Measurements from ENCODE around the gene ZRANB1.

ZRANB1 gene

DNA sequence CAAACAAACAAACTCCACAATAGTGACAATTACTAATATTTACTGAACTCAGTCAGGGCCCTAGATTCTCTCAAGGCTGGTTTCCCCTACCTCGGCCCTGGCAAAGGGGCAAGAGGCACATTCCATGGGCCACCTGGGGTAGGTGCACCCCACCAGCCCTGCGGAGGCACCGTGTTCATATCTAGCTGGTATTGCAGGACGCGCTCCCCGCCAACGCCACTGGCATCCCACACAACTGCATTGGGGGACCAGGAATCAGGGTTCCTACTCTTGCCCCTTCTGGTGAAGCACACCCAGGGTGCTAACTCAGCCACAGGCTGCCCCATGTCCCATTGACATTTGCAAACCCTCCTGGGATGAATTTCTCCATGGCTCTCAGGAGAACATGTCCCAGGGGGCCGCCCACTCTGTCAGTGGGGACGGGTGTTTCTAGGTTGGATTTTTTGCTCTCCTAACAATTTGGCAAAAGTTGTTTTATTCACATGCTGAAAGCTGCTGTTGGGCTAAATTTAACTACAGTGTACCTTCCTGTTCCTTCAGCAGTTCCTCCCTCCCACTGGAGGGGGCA, 76.7 kb downstream of the ZRANB1 start:
- no peak for DNase-seq (ENCODE audit: low read depth in 2 of 2)

DNA sequence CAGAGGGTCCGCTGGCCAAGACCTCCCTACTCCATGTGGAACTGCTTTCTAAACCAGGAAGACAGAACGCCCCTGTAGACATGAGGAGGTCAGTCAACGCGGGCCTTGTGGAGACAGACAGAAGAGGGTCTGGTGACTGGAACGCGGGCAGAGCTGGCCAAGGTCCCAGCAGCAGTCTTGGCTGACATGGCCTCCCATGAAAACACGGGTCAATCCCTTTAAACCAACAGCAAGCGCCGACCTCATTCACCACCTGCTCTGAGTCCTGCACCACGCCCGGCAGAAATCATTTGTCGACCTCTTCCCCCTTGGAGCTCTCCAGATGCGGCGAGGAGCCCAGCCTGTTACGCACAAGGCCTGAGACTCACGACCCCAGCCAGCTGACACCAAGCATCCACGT, 78.5 kb downstream of the ZRANB1 start:
- no peak for DNase-seq (ENCODE audit: low read depth in 2 of 2)

DNA sequence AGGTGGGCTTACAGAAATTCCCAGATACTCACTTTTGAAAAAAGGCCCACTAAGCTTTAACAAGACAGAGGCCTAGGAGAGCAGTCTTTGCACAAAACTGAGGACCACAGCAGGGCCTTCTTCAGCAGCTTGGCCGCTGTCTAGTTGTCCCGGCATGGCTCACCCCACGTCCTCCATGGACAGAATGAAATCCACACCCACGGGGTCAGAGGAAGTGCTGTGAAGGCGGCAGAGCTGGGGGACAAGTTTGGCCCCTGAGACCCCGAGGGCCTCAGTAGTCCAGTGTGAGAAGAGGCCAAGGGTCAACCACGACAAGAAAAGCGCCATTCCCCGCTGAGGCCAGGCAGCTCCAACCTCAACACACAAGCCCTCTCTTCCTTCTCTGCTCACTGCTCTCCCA, 78.9 kb downstream of the ZRANB1 start:
- no peak for DNase-seq (ENCODE audit: low read depth in 2 of 2)

DNA sequence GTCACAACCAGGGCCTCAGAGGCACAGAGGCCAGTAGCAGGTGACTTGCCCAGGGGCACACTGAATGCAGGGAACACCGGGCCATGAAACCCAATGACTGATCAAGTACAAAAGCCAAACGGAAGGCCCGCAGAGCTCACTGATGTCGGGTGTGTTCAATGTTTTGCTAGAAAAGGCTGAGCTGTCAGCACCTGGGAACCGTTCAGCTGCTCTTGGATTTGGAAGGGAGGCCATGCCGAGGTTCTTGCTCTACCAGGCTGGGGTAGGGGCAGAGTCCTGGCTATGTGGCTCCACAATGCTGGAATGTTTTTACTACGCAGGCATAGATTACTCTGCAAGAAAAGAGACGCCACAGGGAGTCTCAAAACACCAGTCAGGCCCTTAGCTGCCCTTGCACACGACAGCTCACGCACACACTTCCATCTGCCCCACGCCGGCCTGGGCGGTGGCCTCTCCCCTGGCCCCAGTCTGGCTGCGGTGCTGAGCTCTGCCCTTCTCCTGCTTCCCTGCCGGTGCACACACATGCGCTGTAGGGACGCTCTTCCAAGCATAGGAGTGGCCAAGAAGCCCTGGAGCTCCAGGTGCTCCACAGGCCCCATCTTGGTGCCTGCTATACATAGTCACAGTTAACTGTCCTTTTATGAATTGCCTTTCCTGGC, 79.9 kb downstream of the ZRANB1 start:
- no peak for DNase-seq (ENCODE audit: low read depth in 2 of 2)

DNA sequence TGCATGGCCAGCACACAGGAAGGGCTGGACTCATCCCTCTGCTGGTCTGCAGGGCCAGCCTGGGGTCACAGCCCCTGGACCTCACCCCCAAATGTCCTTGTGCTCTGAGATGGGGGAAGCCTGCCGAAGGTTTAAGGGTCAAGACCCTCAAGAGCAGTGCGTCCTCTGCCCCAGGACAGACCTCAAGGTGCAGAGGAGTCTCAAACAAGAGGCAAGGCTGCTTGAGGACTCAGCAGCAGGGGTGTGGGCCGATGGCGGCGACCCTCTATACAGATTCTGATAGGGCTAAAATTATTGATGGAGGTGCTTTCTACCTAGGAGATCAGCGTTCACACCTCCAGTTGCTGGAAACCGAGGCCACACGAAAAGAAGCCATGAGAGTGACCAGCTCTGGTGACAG, 80.7 kb downstream of the ZRANB1 start:
- DNase-seq (ENCODE audit: low read depth in 2 of 2), result no peak

DNA sequence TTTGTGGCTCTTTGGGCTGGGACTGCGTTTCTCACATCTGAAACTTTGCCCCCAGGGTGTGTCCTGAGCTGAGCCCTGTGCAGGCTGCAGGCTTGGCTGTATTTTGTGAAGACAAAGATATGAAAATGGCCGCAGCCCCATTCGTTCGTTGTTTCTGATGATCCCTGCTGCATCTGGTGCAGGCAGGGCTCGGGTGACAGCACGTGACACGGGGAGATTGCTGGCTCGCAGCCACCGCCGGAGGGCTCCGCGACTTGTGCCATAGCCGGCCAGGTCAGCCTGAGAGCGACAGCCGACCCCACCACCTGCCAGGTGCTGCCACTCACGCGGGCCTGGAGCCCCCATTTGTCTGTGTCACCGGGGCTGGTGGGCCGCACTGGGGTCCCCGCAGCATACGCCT, 81.3 kb downstream of the ZRANB1 start:
- DNase-seq (ENCODE audit: low read depth in 2 of 2), result no peak

DNA sequence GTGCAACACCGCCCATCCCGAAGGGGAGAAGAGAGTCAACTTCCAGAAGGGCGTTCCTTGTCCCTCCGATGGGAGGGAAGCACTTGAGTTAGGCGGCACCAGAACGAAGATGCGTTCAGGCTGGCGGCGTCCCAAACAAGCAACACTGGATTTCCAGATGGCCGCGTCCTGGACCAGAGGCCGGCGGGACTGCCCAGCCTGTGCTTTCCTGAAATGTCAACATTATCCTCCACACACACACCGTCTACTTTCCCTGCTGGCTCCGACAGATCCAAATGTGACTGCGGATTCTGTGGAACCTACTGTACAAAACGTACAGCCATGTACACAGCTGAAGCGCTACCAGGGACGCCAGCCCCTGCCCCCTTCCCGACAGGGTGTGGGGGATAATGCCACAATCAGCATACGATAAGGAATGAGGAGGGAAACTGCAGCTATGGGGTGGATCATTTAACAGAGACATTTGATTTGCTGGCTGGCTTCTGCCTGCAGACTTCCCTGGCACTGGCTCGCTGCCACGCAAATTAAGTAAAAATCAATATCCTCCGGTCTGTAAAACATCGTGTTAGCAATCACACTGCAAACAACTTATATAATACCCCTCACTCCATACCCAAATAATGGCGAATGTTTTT, 82.1 kb downstream of the ZRANB1 start:
- no peak for DNase-seq (ENCODE audit: low read depth in 2 of 2)

DNA sequence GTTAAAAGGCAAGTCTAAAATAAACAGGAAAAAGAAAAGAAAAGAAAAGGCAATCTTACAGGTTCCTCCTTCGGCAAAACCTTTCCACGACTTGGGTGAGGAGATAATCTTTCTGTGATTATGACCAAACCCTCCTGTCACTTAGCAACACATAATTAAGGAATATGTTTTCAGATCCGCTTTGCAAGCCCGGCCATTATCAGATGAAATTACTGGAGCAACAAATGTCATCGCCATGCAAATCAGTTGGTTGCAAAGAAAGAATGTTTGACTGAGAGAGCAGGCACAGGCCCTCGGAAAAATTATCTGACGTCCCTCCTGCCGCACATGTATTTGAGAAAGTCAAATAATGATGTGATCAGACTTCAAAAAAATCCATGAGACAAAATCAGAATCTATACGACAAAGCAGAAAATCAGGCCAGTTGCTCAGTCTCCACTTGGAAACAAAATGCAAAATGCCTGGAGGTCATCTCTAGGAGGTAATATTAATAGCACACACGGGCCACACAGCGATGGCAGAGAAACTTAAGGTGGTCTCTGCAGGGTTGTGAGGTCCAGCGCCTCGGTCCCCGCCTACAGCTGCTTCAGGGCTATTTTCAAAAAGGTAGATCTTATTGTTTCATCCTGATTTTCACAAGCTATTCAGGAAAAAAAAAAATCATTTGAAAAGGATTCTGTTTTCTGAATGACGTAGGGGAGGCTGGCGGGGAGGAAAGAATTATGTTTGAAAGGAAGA, 82.7 kb downstream of the ZRANB1 start:
- no peak for DNase-seq (ENCODE audit: low read depth in 2 of 2)

DNA sequence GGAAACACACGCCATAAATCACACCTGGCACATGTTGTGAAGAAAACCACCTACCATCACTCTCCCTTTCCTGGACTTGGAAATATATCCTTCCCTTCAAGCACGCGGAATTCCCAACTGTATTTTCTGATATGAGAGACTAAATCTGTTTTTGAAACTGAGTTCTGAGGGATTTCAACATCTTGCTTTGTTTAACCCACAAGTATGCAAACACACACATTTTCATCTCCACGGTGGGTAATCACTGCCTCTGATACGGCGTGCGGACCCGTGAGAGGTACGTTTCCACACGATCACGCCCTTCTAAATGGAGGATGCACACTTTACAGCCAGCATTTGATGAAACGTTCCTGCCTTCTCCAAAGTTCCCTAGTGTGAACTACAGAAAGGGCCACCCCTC, 83.4 kb downstream of the ZRANB1 start:
- no peak for DNase-seq (ENCODE audit: low read depth in 2 of 2)

DNA sequence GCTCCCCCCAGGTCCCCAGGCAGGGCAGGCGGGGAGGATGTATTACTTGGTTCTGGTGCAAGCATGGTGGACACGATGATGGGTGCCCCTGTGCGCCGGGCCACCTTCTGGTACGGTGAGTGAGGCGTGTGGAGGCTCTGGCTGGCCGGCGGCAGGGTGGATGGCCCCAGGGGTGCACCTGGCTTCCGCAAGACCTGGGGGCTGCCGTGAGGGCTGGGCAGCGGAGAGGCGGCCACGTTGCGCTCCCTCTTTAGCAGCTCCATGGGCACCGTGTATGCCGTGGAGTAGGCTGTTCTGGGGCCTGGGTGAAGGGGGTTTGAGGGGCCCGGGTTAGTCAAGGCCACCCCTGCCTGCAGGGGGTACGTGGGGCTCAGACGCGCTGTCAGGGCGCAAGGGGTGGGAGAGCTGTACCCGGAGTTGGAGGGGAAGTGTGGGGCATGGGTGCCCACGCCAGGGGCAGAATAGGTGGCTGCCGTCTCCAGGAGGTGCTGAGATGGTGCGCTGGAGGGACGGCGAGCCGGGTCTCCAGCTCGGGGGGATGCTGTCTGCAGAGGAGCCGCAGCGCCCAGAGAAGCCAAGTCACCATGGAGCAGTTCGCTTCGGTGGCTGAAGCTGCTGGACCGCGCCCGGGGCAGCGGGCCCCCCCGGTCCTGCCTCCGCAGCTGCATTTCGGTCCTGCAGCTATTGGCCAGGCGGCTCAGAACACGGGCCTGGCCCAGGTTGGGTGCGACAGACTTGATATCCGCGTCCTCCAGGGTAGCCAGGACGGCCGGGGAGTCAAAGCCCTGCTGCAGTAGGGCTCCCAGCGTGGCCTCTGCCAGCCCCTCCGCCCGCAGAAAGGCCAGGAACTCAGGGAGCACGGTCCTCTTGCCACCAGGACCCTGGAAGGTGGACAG, 84.4 kb downstream of the ZRANB1 start:
- DNase-seq (ENCODE audit: low read depth in 2 of 2), result no peak

DNA sequence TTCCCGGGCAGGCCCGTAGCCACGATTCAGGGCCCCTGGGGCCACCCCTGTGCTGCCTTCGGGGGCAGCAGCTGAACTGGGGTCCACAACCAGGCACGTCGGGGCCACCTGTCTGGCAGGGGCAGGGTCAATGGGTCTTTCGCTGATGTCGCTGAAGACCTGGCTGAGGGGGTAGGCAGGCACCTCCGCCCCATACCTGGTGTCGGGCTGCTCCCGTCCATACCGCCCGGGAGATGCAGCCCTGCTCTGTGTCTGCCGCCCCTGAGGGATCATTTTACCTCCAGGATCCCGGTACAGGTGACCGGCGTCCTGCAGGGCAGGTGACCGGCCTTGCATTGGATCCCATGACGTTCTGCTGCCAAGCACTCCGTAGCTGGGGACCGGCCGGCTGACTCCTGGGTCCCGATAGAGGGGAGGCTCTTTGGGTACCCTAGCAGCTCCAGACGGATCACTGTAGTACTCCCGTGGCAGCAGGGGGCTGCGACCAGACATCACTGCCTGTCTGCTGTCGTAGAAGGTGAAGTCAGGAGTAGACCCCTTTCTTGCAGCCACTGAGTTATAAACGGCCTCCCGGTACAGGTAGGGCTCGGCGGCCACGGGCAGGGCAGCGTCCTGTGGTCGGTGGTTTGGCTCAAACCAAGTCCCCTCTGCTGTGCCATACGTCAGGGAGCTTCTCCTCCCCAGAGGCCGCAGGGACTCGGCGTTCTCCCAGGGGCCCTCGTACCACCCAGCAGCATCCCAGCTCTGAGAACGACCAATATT, 85.2 kb downstream of the ZRANB1 start:
- DNase-seq (ENCODE audit: low read depth in 2 of 2), result no peak

DNA sequence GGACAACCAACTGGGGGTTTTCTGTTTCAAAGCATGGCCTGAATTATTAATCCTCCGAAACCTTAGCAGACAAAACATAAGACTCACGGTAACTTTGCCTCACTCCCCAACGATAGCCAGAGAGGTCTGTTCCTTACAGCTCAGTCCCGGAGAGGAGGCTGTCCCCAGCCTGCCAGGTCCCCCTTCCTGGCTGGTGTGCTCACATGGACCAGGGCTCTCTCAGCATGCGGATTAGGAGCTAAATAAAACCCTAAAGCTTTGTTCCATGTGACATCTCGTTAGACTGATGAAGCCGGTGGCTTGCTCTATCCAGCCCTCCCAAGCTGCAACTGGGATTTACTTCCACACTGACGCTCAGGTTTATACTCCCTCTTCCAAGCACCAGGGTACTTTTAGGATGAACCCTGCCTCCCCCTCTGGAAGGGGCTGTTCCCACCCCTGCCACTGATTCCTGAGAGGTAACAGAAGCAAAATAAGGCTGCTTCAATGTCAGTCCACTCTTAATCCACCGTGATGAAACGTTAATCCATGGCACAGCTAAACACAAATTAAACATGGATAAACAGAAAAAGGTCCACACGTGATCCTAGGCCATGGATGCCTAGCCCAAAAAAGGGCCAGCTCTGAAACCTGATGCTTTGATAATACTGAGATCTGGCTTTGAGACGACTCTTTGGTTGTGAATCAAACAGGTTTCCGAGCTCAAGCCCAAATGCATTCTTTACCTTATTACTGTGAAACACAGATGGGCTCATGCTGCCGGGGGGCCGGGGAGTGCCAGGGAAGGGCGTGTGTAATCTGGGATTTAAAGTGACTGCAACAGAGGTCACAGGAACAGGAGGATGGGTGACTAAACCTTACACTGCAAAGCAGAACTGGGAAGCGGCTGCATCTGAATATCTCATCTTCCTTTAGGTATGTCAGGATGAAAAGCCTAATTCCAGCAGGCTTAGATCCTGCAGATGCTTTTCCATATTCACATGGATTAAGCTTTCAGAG, 86.2 kb downstream of the ZRANB1 start:
- no peak for DNase-seq (ENCODE audit: low read depth in 2 of 2)

DNA sequence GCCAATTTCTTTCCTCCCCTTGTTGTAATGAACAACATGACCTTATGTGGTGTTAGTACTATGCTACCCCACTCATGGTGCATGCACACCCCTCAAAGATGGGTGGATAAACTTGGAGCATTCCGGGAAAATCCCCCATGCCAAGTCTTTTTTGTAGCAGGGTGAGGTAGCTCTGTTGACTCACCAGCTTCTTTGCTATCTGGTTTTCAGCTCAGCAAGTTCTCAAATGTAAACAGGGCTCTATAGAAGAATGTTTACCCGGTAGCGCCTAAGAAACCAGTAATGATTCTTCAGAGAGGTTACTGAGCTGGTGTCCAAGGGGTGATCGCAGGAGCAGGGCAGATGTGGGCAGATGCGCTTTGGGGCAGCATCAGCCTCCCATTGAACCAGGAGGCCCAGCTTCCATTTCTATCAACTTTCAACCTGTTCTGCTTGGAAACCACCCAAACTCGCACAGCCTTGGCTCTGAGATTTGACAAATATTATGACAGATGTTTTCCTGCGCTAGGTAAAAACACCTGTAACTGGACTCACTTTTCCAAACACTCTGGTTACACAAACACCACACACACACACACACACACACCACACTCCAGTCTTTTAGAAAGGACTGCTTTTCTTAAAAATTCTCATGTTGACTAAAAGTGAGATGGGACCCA, 87.8 kb downstream of the ZRANB1 start:
- DNase-seq (ENCODE audit: low read depth in 2 of 2), result no peak

DNA sequence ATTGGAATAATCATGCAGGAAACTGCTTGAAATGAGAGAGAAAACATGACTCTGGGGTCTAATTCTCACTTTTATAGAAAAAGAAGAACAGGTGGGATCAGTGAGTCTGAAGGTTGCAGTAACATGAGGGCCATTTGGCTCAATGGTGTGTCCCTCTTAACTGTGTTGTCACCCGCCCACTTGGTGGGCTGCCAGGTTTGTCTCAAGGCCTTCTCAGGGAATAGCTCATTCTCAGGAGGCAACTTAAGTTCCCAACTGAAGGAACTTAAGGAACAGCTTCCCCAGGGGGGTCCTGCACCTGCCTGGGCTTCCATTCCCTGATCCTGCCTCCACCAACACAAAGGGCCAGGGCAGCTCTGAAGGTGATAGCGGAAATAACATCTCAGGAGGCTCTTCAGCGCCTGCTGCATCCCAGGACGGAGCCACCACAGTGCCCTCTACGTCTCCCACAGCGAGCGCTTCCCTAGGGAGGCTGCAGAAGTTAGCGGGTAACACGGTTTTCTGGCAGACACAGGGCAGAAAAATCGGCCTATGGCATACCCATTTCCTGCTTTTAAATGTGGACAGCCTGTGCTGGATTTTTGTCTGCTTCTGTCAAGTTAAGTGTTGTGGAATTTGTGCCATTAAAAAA, 88.8 kb downstream of the ZRANB1 start:
- DNase-seq (ENCODE audit: low read depth in 2 of 2), result no peak

DNA sequence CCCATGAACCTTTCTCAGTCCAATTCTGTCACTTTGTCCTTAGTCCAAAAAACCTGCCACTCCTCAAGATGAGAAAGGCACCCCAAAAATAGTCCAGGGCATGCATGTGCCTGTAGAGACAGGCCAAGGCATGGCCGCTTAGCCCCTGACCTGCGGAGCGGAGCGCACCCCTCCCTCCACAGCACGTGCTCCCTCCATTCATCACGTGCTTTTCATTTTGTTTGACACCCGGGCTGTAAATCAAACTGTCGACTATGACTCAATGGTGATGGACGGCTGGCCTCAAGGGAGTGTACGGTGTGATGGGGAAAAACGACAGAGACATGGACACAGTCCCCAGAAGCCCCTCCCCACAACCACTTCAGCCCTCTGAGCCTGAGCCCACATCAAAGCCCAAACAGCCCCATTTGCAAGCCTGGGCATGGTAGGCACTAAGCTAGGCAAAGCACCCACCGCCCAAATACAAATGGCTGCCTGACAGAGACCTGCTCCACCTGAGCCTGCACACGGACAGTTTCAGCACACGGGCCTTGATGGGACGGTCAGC, 90.6 kb downstream of the ZRANB1 start:
- no peak for DNase-seq (ENCODE audit: low read depth in 2 of 2)

DNA sequence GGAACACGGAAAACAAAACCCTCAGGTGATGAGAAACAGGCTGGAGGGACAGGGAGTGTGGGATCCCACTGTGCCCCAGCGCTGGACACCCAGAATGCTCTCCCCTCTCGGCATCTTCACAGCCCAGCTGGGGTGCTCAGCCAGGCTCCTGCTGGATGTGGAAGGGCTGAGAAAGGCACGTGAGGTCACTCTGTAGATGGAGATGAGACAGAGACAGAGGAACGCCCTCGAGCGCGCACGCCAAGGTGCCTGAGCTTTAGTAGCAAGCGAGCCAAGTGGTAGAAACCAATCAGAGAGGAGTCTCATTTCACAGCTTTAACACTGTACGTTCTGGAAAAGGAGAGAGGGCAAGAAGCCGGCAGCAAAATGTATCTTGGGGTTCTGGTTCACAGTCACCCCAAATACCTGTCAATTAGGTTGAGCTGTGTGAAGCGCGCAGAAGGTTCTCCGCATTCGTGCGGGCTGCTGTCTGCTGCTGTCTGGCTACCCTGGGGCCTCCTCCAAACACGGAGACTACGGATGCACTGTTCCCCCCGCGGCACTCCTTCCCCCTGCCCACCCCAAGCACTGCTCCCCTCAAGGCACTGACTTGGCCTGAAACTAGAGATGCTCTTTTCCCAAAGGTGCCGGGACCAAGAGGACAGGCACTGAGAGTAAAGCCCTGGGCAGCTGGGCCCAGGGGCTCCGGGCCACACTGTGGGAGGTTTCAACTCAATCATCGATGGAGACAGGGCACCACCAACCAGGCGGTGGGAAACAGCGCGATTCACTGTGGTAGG, 91.4 kb downstream of the ZRANB1 start:
- DNase-seq (ENCODE audit: low read depth in 2 of 2), result no peak

DNA sequence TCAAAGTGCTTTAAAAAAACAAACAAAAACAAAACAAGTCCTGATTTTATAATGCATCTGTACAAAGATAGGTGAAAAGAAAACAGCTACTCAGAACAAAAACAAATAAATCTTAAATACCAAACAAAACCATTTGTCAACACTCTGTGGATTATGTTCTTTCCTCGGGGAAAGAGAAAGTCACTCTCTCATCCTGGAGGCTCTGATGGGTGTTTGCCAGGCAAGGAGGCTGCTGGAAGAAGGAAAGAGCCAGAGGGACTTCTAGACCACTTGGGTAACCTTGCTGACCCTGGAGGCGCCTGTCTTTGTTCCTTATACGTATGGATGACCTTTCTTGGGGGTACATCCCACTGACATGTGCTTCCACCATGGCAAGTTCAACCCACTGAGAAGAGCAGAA, 92.8 kb downstream of the ZRANB1 start:
- DNase-seq (ENCODE audit: low read depth in 2 of 2), result no peak

DNA sequence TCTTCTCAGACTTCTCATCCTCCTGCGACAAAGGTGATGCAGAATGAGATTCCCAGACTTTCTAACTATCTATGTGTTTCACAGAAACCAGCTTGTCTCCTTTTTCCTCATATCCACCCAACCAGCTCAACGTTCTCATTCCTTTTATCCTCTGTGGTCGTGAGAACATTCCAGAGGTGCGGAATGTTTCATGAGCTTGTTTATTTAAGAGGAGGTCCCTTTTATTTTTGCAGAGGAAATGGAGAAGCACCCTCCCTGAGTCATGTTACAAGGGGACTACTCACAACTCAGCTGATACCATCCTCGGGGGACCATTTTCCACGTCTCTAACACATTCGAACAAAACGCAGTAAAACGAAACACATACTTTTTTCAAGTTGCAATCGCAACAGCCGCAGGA, 93.2 kb downstream of the ZRANB1 start:
- no peak for DNase-seq (ENCODE audit: low read depth in 2 of 2)

All from stimulated activated CD8-positive, alpha-beta memory T cell treated with anti-CD3 and anti-CD28 coated beads, Interleukin-15, amount 100 ng/mL, for 4 hours (primary cell).